Keratinocyte (primary cell): Measurements from ENCODE around the gene NAA16.

Source experiments
- CTCF ChIP-seq, 3 experiments: IDR thresholded peaks in 1 of 3; conservative IDR thresholded peaks in 1 of 3; optimal IDR thresholded peaks in 1 of 3; 2 replicates in 2 of 3; 3 replicates in 1 of 3; pipeline versions ENCODE3 to v1.5.1; 2011; ENCODE audit warnings: low read length in 3 of 3, mild to moderate bottlenecking in 3 of 3, moderate library complexity in 2 of 3, control low read depth in 1 of 3, inconsistent platforms in 1 of 3; ENCODE audit not compliant: insufficient read depth in 2 of 3; ENCODE audit errors: extremely low read depth in 1 of 3
- EZH2 ChIP-seq: IDR thresholded peaks from one replicate; pipeline ENCODE4 v1.6.1; 2012; ENCODE audit warnings: inconsistent platforms, mild to moderate bottlenecking, low read length, moderate library complexity

GRCh38 chr13:41296879-41297646, 14.0 kb upstream of the NAA16 start:
- TF ChIP-seq CTCF (optimal IDR thresholded peaks at IDR 0.05 in 1 of 3, IDR thresholded peaks at IDR 0.05 in 1 of 3, conservative IDR thresholded peaks at IDR 0.05 in 1 of 3; ENCODE audit: extremely low read depth in 1 of 3, insufficient read depth in 2 of 3, low read length in 3 of 3) (no peak), EZH2 (no peak)
